ENCODE measurements around the gene ZIM2. TPM values are rescaled to one million over a fixed set of nuclear protein-coding genes. Genes with fewer than 3 reads are reported as not detected.
A peak's percentile ranks its signal among the peaks of the same experiment; 100 is the strongest.

Gene ZIM2
- total RNA-seq, 1 donor from 2014 or later: not detected

DNA sequence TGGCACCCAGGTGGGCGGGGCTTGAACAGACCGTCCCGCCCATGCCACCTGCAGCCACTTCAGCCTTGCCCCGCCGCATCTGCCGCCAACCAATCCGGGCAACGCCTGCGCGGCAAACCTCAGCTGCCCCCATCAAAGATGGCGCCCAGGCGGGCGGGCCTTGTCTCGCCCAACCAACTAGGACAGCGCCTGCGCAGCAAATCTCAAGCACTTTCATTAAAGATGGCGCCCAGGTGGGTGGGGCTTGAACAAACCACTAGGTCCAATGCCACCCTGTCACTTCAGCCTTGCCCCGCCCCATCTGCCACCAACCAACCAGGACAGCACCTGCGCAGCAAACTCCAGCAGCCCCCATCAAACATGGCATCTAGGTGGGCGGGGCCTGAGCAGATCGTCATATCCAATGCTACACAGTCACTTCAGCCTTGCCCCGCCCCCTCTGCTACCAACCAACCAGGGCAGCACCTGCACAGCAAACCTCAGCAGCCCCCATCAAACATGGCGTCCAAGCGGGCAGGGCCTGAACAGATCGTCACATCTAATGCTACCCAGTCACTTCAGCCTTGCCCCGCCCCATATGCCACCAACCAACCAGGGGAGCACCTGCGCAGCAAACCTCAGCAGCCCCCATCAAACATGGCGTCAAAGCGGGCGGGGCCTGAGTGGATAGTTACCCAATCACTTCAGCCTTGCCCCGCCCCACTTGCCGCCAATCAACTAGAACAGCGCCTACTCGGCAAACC lies 1.4 kb downstream of the ZIM2 start:
- ATAC-seq: peak; percentile 64

DNA sequence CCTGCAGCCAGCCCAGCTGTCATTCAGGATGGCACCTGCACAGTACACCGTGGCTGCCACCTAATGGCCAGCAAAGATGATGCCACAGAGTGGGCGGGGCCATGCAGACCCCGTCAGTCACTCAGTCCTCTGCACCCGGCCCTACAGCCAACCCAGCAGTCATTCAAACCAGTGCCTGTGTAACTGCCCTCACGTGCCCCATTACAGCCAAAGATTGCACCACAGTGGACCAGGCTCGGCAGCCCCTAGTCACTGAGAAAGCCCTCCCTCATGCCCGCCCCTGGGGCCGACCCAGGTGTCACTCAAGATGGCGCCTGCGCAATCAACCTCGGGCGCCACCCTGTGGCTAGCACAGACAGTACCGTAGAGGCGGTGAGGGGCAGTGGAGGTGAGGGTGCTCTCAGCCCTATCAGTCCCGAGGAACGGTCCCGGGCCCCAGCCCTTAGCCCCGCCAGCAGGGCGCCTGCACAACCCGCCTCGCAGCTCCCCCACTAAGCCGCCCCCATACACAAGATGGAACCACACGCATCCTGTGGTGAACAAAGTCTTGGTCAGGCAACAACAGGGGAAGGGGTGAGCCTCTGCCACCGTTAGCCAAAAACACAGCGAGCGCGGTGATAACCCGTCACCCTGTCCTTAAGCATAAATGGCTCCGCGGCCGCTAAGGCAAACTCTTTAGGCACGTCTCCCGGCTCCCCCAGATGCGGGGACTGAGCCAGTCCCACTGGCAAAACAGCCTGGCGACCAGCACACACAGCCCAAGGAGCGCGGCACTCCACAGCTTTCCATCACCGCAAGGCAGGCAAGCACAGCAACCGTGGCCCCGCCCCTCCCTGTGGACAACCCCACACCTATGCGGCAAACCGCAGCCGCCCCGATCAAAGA lies 2.3 kb downstream of the ZIM2 start:
- ATAC-seq: peak; percentile 23

DNA sequence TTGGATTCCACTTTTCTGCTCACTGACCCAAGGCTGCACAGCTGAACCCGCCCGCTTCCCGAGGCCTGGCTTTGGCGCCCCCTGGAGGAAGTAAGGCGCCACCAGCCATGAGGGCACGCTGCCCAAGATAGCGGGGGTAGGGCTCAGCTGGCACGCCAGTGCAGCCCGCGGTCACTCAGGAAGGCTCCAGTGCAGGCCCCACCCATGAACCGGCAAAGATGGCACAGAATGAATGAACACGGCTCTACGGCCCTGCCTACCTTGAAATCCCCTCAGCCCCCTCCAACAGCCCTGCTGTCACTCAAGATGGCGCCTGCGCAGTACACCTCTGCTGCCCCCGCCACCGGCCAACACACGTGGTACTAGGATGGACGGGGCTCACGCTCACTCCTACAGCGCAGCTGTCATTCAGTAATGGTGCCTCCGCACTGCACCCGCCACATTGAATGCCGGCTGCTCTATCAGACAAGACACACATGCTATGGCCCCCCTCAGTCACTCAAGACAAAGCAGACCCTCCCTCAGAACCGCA lies 3.0 kb downstream of the ZIM2 start:
- peak; percentile 27 for ATAC-seq

DNA sequence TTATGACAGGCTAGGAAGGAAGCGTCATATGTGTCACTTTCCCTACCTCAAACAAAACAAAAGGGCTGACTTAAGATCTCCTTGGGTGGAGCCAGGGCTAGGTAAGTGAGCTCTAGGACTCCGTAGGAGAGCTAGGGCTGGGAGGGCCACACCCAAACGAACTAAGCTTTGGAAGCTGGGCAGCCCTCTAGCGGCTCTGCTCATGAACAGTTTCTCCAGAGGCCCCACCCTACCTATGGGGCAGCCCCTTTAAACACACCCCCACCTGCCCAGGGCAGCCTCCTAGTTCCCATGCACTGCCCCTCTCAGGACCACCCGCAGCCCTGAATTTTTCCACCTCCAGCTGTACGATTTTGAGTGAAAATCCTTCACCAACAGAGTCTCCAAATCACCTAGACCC lies 3.5 kb downstream of the ZIM2 start:
- ATAC-seq: no peak

DNA sequence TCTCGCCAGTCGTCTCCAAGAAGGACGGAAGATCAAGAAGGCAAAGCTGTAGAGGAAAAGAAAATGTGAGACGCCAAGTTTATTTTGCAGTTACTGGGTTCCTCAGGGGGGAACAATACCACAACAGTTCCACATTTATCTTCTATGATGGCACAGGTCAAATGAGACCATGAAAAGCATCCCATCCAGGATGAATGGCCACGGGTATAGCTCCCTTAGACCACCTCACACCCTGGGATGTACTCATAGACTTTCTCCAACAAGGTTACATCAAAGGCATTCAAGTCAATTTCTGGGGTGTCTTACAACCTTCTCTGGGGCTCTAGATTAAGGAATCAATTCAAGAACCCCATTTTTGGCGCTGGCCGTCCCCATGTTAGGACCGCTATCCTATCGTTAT lies 4.5 kb downstream of the ZIM2 start:
- ATAC-seq: no peak

DNA sequence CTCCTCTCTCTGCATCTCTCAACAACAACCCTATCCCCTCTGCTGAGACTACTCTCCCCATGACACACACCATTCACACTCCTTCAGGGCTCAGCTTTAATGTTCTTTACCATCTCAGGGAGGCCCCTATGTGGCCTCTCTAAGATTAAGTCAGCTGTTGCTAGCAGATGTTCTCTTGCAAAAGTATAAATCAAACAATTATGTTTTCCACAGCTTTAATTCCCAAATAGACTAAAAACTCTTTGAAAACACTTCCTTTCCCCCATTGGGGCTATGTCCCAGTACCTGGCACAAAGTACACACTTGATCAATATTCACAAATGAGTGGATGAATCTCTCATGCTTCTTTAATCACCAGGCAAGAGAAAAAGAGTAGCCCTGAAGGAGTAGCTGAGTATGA lies 5.1 kb downstream of the ZIM2 start:
- ATAC-seq: no peak

DNA sequence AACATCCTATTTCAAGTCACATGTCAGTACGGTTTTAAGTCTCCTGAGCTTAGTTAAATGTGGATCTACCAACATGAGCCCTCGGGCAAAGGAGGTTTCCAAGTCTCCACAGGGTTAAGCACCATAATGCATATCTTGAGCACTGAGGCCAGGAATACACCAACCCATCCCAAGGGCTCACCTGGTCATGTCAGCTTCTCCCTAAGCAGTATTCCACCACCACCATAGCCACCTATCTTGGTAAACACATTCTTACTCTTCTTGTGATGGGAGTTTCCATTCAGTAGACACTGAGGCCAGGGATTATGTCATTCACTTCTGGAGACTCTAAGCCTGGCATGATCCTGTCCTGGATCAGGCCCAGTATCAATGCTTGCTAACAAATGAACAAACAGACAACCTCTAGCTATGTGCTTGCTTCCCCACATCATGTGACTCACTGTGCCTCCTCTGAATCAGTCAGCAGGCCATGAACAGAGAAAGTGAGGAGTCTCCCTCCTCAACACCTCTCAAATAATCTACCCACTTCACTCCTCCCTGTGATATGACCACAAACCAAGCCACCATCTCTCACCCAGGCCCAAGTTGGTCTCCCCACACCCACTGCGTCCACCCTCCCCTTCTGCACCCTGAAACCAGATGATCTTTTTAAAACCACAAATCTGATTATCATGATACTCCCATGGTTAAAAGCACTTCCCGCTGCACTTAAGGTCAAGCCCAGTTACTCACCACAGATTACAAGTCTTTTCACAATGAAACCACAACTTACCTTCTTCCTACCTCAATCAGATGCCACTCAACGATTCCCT lies 5.8 kb downstream of the ZIM2 start:
- ATAC-seq: no peak

DNA sequence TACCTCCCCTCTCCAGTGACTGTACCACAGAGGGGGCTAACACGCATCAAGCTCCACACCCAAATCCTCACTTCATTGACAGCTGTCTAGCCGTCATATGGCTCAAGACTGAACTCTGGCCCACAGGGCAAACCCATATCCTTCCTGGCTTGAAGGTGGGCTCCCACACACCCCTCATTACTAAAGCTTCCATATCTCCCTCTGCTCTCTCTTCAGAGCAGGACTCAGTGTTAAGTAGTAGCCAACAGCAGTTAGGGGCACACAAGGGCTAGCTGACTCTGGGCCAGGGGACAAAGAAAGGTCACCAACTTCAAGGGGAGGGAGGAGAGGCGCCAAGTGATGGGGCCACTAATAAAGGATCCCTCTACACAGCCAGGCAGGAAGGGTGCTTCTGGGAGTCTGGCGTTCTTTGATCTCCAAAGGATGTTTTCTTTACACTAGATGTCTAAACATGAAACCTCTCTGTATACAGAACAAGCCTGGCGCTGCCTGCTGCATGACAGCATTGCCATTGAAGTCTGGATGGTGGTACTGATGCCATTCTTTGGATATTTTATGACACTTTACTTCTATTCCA lies 8.1 kb downstream of the ZIM2 start:
- no peak for ATAC-seq

DNA sequence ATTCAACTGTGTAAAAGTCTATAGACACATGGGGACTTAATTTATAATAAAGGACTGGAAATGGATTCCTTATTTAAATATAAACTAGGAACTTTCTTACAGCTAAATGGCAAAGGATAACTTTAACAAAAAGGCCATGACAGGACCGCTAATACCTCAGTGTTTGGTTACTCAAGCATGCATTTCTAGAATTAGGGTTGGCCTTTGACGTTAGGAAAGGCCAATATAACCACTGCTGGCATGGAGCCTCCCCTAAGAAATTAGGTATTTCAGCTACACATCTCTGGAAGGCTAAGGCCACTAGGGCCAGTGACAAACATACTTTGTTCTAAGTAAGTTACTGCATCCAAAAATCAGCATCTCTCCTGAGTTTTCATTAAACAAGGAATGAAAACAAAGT lies 9.3 kb downstream of the ZIM2 start:
- ATAC-seq: no peak

DNA sequence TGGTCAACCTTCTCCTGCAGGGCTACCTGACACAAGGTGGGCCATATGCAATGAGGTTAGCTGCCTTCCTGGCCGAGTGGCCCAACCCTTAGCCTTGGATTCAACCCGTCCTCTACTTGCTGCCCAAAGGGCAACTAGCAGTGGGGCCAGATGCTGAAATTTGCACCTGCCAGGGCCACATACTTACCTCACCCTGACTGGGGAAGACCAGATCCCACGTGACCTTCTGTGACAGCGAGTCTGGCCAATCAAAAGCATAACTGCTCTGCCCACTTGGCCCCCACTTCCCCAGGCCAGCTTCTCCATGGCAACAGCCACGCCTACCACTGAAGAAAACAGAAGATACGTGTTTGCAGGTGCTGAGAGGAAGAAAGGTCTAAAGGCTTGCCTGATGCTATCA lies 10.9 kb downstream of the ZIM2 start:
- ATAC-seq: no peak

DNA sequence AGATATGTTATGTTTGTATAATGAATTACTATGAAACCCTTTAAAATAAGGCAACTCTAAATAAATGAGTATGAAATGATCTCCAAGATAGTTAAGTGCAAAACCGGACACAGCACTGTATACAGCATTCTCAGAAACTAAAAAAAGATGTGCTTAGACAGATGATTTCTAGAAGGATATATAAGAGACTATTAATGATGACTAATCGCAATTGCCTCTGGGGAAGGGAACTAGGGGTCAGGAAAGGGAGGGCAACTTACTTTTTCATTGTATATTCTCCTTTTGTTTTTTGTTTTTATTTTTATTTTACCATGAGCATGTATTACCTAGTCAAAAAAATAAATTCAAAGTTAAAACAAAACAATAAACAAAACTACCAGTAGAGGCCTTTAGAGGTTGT lies 12.8 kb downstream of the ZIM2 start:
- ATAC-seq: no peak

DNA sequence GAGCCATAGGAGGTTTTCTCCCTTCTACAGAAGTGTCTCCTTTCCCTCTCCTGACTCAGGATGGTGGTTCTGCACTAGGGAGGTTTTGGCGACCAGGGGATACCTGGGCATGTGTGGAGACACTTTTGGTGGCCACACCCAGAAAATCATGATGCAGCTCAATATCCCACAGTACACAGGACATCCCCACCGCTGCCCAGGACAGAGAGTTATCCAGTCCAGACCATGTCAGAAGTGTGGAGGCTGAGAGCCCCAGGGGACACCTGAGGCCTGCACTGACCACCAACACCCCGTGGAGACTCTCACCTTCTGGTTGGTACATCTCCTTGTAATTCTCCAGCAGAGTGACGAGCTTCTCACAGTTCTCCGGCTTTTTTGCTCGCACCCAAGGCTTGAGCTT lies 16.6 kb downstream of the ZIM2 start:
- ATAC-seq: no peak

DNA sequence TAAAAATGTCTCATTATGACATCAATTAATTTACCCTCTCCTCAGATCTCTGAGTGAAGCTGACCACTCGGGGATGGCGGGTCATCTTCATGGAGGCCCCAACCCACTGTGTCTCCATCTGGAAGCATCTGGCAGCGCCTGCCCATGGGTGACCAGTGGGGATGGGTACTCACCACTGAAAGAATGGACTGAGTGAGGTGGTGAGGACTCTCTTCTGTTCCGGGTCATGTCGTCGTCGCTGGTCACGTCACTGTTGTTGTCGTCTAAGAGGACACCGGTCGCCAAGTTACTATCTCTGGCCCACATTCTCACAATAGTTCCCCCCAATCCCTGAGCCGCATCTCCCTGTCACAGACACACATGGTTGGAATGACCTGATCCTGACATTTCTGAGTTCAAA lies 17.1 kb downstream of the ZIM2 start:
- no peak for ATAC-seq

DNA sequence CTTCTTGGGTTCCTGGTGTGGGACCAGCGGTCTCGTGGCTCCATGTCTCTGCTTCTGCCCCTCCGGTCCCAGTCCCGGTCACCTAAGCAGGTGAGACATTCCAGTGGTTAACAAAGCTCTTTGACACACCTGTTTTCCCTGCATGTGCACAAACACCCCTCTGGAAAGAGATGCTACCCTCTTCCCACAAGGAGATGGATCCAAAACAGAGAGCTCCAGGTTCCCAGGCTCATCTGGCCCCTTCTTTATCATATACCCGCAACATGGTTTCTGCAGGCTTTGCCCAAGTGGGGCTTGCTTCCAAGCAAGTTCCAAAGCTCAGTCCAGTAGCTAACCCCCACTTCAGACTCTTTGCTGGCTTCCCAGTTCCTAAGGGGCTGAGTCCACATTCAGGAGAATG lies 17.8 kb downstream of the ZIM2 start:
- no peak for ATAC-seq

DNA sequence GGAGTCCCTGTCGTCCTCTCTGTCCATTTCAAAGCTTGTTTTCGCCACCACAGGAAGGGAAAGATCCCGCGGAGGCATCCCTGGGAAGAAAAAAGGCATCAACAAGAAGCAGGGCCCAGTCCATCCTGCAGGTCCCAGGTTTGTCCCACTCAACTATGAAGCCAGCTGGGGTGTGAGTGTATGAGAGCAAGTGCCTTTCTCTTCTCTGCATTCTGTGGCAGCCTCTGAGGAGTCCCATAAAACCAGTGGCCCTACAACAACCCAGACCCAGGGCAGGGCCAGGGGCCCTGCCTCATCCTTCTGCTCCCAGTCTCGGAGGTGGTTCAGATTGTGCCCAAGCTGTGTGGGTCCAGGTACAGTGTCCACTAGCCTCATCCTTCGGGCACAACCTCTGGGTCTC lies 18.9 kb downstream of the ZIM2 start:
- ATAC-seq: no peak

DNA sequence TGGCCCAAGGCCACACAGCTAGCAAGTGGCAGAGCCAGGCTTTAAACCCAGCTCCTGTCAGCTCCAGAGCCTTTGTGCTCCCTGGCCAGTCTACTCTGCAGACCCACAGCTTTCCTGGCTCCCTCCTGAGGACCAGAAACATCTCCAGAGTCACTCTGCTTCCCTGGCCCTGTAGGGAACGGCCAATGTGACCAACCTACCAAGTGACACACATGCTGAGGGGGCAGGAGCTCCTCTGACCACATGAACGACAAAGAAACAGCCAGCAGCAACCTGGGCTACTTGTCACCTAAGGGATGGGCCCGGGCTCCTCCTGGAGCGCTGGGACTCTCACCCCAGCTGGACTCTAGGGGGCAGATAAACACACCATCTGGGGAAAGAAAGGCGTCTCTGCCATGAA lies 19.3 kb downstream of the ZIM2 start:
- ATAC-seq: no peak

DNA sequence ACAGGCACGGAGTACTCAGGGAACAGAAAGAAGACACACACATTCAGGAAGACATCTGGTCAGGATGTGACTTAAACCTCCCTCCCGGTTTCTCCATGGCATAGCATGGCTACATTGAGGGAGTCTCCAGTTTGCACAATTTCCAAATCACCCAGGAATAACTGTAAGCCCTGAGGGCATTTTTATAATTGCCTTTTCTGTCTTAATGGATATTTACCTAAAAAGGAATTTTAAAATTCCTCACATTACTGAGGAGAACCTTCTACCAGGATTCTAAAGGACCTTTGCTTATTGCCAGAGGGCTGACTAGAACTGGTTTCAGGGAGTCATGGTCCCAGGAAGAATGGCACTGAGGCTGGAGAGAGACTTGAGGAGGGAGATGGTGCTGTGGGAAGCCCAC lies 21.4 kb downstream of the ZIM2 start:
- ATAC-seq: no peak

DNA sequence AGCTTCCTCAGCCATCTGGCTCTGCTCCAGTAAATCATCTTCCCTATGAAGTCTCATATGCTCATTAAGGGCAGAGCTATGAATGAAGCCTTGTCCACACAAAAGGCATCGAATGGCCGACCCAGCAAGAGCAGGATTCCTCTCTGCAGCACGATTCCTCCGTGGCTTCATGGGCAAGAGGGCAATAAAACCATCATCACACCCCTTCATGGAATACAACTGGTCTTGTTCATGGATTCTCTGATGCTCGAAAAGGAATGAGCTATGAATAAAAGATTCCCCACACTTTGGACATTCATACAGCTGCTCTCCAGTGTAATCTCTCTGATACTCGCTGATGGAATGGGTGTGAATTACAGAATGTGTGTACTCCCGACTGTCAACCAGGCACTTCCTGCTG lies 25.9 kb downstream of the ZIM2 start:
- no peak for ATAC-seq

DNA sequence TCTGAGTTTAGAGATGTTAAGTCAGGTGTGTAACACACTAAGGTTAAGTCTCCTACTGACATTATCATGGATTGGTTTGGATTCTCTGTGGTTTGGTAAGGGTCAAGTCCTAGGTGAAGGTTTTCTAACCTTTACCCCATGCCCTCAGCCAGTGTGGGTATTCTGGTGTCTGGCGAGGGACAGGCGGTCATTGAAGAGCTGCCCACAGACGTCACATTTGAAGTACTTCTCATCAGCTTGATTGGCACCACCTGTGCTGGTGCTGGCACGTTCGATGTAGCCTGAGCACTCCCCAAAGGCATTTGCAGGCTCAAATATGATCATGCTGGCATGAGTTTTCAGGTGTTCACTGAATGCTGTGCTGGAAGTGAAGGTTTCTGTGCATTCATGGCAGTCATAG lies 27.0 kb downstream of the ZIM2 start:
- ATAC-seq: no peak

DNA sequence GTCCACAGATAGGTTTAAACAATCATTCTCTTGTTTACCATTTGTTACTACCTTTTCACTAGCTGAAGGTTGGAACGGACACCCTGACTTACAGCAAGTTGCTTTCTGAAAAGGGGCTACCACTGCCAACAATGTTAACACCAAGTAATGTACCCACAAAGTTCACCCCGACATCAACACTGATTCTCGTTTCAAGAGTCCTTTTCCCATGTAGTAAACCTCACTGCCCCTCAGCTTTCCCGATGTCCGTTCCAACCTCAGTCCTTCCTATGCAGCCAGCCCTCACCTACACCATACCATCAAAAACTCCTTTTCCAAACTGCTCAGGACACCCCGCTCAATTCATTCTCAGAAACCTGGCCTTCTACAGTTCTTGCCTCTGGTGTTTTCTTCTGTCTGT lies 29.0 kb downstream of the ZIM2 start:
- no peak for ATAC-seq

DNA sequence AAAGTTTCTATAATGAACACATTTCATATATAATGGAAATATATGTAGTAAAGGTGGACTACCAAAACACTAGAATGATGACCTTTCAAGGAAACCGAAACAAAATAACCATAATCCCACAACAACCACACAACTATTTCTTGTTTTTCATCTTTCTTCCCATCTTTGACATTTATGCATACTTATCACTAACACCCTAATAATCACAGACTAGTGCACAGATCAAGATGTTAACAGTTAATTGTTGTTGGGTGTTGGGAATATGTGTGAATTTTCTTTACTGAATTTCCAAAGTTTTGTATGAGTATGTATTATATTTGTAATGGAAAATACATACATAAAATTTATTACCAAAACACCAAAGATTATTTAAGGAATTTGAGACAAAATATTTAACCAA lies 30.3 kb downstream of the ZIM2 start:
- no peak for ATAC-seq

DNA sequence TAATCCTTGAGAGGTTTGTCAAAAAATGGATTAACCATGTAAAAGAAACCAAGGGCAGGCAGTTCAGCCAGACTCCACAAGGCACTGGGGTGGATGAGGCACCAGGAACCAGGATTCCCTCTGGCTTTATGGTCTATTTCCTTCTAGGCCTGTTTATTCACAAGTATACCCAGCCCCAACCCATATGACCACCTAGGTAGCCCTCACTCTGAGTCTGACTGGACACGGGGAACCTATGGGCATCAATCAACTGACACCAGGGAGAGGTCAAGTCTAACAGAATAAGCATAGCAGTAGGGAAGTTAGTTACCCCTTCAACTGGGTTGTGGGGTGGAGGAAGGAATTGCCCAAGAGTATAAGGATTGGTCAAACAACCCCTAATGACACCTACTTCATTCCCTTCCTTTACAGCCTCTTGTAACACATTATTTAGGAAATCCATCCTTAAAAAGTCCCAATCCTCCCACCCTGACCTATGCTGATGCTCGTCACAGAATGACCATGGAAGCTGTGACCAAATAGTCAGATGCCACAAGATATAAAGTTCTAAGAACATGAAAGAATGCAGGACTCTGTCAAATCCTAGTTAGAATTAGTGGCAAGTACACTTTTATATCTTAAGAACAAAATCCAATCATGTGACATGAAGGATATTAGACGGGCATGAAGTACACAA lies 31.7 kb downstream of the ZIM2 start:
- no peak for ATAC-seq
